GM23338 (cell line): Measurements from ENCODE around the gene TTLL8. TPM values are rescaled to one million over a fixed set of nuclear protein-coding genes. Genes with fewer than 3 reads are reported as not detected.
A peak's percentile ranks its signal among the peaks of the same experiment; 100 is the strongest.

ENCODE experiments used
- ATAC-seq: fragments of 200-7000 bp; cut with Tn5 transposase; 3 replicates; pipeline ENCODE4 v1.9.1; 2020
- DNase-seq: peaks from one replicate; pipeline ENCODE4 v3.0.0-alpha.2; 2015; ENCODE audit warnings: low spot score
- H2AFZ ChIP-seq: fragments of 200-600 bp; sonication (generic); 2 replicates; pipeline ENCODE4 v1.8.0; 2016; ENCODE audit warnings: antibody characterized with exemption, mild to moderate bottlenecking, moderate library complexity
- H3F3A ChIP-seq: fragments of 200-600 bp; sonication (generic); replicated peaks from 2 replicates; pipeline ENCODE4 v1.8.0; 2017; ENCODE audit warnings: antibody characterized with exemption, mixed run types, low read depth
- H3K27ac ChIP-seq: fragments of 200-600 bp; sonication (generic); 2 replicates; pipeline ENCODE4 v1.6.1; 2016; ENCODE audit warnings: low read depth
- H3K27me3 ChIP-seq: fragments of 200-600 bp; sonication (generic); 2 replicates; pipeline ENCODE4 v1.8.0; 2016; ENCODE audit warnings: mild to moderate bottlenecking, mixed run types, moderate library complexity; ENCODE audit not compliant: insufficient read depth
- H3K36me3 ChIP-seq: fragments of 200-600 bp; sonication (generic); 2 replicates; pipeline ENCODE4 v1.8.0; 2016; ENCODE audit warnings: mild to moderate bottlenecking; ENCODE audit not compliant: insufficient read depth
- H3K4me1 ChIP-seq: fragments of 200-600 bp; sonication (generic); 2 replicates; pipeline ENCODE4 v1.8.0; 2016; ENCODE audit warnings: mild to moderate bottlenecking, moderate library complexity; ENCODE audit not compliant: insufficient read depth
- H3K4me2 ChIP-seq: fragments of 200-600 bp; sonication (generic); 2 replicates; pipeline ENCODE4 v1.7.1; 2017; ENCODE audit warnings: mixed run types
- H3K4me3 ChIP-seq: fragments of 200-600 bp; sonication (generic); 2 replicates; pipeline ENCODE4 v1.6.1; 2016; ENCODE audit warnings: mixed run types
- H3K79me2 ChIP-seq: fragments of 200-600 bp; sonication (generic); replicated peaks from 2 replicates; pipeline ENCODE4 v1.8.0; 2017; ENCODE audit warnings: mild to moderate bottlenecking; ENCODE audit not compliant: insufficient read depth
- H3K9me2 ChIP-seq: fragments of 200-600 bp; sonication (generic); 2 replicates; pipeline ENCODE4 v1.8.0; 2017; ENCODE audit not compliant: insufficient read depth
- H4K20me1 ChIP-seq: fragments of 200-600 bp; sonication (generic); replicated peaks from 2 replicates; pipeline ENCODE4 v1.8.0; 2017; ENCODE audit warnings: mild to moderate bottlenecking; ENCODE audit not compliant: insufficient read depth
- H3K27ac Mint-ChIP-seq: 2 replicates; pipeline ENCODE4 v1.8.0; 2020; ENCODE audit warnings: inconsistent platforms, mild to moderate bottlenecking, moderate library complexity, mixed read lengths
- H3K27me3 Mint-ChIP-seq: 3 replicates; pipeline ENCODE4 v1.8.0; 2022; ENCODE audit warnings: low read depth, mild to moderate bottlenecking, moderate library complexity, mixed read lengths, inconsistent platforms; ENCODE audit not compliant: insufficient read depth, poor library complexity
- H3K36me3 Mint-ChIP-seq: 3 replicates; pipeline ENCODE4 v1.8.0; 2021; ENCODE audit warnings: low read depth, mild to moderate bottlenecking, inconsistent platforms, moderate library complexity, mixed read lengths
- H3K4me1 Mint-ChIP-seq: 3 replicates; pipeline ENCODE4 v1.8.0; 2020; ENCODE audit warnings: mild to moderate bottlenecking, inconsistent platforms, mixed read lengths
- H3K4me3 Mint-ChIP-seq: 3 replicates; pipeline ENCODE4 v1.8.0; 2021; ENCODE audit warnings: moderate library complexity, mild to moderate bottlenecking, inconsistent platforms, mixed read lengths
- H3K9me3 Mint-ChIP-seq: 3 replicates; pipeline ENCODE4 v1.8.0; 2020; ENCODE audit warnings: moderate library complexity, mild to moderate bottlenecking, inconsistent platforms, mixed read lengths
- EZH2 ChIP-seq: fragments of 200-600 bp; sonication (generic); IDR thresholded peaks from one replicate; pipeline ENCODE4 v1.8.0; 2017; ENCODE audit warnings: antibody characterized with exemption, mild to moderate bottlenecking, low read depth; ENCODE audit not compliant: unreplicated experiment
- EZH2phosphoT487 ChIP-seq: fragments of 200-600 bp; sonication (generic); IDR thresholded peaks from one replicate; pipeline ENCODE4 v1.8.1; 2018; ENCODE audit warnings: antibody characterized with exemption; ENCODE audit not compliant: unreplicated experiment
- NANOG ChIP-seq: IDR thresholded peaks from 2 replicates; pipeline ENCODE4 v1.6.1; 2016; ENCODE audit warnings: antibody characterized with exemption, borderline replicate concordance
- POLR2AphosphoS5 ChIP-seq: IDR thresholded peaks from 2 replicates; pipeline ENCODE4 v1.6.1; 2016; ENCODE audit warnings: antibody characterized with exemption, low read depth
- STAT1 ChIP-seq: IDR thresholded peaks from one replicate; pipeline ENCODE4 v1.6.1; 2016; ENCODE audit warnings: antibody characterized with exemption; ENCODE audit not compliant: unreplicated experiment
- ZNF114 ChIP-seq: fragments of 250-450 bp; sonication (Bioruptor Pico); IDR thresholded peaks from 2 replicates; pipeline ENCODE4 v1.5.0; 2020; ENCODE audit warnings: mild to moderate bottlenecking, moderate library complexity
- ZNF331 ChIP-seq: fragments of 250-450 bp; sonication (Bioruptor Pico); IDR thresholded peaks from 2 replicates; pipeline ENCODE4 v1.5.0; 2020; ENCODE audit warnings: low read depth, mild to moderate bottlenecking, moderate library complexity
- polyA plus RNA-seq: library from polyadenylated mRNA; unstranded; fragments of >200 nt; fragmentation: Nextera tagmentation; extraction: Ambion mirVana; gene quantifications from 2 replicates; pipeline ENCODE4 v1.2.1, GENCODE V29; 2016
- total RNA-seq: library from RNA; depleted of rRNA; stranded (reverse); fragments of >200 nt; shearing (Covaris generic); gene quantifications from 2 replicates; pipeline ENCODE4 v1.2.3, GENCODE V29; 2014
- TF ChIP-seq, protein P1 (sequence below), 2 experiments: fragments of 200-600 bp in 1 of 2; sonication (generic) in 1 of 2; conservative IDR thresholded peaks; 2 replicates each; pipeline versions ENCODE4 v1.5.1 to v1.6.1; 2016 to 2017; ENCODE audit warnings: antibody characterized with exemption in 2 of 2, low read depth in 2 of 2, mild to moderate bottlenecking in 2 of 2, moderate library complexity in 1 of 2
- TF ChIP-seq, protein P2 (sequence below): IDR thresholded peaks from one replicate; pipeline ENCODE4 v1.6.1; 2018; ENCODE audit warnings: antibody characterized with exemption; ENCODE audit not compliant: unreplicated experiment
- TF ChIP-seq, protein P3 (sequence below): IDR thresholded peaks from 2 replicates; pipeline ENCODE4 v1.6.1; 2016; ENCODE audit warnings: antibody characterized with exemption

The TTLL8 gene
- total and polyA plus RNA-seq, 2 experiments from 2014 or later, result not detected

DNA sequence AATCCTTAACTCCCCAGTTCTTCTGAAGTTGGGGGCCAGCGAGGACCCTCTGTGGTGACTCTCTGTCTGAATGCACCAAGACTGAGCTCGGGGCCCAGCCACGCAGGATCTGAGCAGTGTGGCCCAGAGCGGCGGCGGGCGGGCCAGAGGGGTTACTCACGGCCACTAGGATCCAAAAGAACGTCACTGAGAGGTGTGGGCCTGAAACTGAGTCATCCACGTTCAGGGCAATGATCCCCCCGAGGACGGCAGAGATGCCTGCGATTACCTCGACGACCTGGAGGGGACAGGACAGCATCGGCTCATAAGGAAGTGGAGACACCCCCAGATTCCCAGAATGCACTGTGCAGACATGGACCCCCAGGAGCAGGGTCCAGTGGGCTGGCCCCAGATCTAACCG is 16.0 kb upstream of the TTLL8 start:
- ATAC-seq, result peak; percentile 64
- DNase-seq, result peak; percentile 57
- Mint-ChIP-seq H3K9me3 (no peaks in the 10 kb centered on the region), H3K36me3 (no peaks in the 10 kb centered on the region), H3K27ac (no peak overlapping the region), H3K4me1 (no peaks in the 10 kb centered on the region), H3K27me3 (peaks cover 4% of the 10 kb centered on the region), H3K4me3 (no peak overlapping the region)
- H3K27me3 ChIP-seq, result no peaks in the 10 kb centered on the region
- H4K20me1 ChIP-seq, result no peaks in the 10 kb centered on the region
- no peaks in the 10 kb centered on the region for H3K9me2 ChIP-seq
- no peak overlapping the region for H3K4me2 ChIP-seq
- no peaks in the 10 kb centered on the region for H3K36me3 ChIP-seq
- H3K27ac ChIP-seq, result no peak overlapping the region
- H3F3A ChIP-seq, result no peaks in the 10 kb centered on the region
- no peak for TF ChIP-seq STAT1
- TF ChIP-seq NANOG, result no peak
- TF ChIP-seq, protein P1, sequence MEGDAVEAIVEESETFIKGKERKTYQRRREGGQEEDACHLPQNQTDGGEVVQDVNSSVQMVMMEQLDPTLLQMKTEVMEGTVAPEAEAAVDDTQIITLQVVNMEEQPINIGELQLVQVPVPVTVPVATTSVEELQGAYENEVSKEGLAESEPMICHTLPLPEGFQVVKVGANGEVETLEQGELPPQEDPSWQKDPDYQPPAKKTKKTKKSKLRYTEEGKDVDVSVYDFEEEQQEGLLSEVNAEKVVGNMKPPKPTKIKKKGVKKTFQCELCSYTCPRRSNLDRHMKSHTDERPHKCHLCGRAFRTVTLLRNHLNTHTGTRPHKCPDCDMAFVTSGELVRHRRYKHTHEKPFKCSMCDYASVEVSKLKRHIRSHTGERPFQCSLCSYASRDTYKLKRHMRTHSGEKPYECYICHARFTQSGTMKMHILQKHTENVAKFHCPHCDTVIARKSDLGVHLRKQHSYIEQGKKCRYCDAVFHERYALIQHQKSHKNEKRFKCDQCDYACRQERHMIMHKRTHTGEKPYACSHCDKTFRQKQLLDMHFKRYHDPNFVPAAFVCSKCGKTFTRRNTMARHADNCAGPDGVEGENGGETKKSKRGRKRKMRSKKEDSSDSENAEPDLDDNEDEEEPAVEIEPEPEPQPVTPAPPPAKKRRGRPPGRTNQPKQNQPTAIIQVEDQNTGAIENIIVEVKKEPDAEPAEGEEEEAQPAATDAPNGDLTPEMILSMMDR (conservative IDR thresholded peaks at IDR 0.05; ENCODE audit: low read depth in 2 of 2), result peak; percentile 15 to 39; a peak in 2 of 4 replicates
- no peak for TF ChIP-seq ZNF331 (CRISPR knock-in tag)
- no peak for TF ChIP-seq EZH2phosphoT487
- TF ChIP-seq, protein P2, sequence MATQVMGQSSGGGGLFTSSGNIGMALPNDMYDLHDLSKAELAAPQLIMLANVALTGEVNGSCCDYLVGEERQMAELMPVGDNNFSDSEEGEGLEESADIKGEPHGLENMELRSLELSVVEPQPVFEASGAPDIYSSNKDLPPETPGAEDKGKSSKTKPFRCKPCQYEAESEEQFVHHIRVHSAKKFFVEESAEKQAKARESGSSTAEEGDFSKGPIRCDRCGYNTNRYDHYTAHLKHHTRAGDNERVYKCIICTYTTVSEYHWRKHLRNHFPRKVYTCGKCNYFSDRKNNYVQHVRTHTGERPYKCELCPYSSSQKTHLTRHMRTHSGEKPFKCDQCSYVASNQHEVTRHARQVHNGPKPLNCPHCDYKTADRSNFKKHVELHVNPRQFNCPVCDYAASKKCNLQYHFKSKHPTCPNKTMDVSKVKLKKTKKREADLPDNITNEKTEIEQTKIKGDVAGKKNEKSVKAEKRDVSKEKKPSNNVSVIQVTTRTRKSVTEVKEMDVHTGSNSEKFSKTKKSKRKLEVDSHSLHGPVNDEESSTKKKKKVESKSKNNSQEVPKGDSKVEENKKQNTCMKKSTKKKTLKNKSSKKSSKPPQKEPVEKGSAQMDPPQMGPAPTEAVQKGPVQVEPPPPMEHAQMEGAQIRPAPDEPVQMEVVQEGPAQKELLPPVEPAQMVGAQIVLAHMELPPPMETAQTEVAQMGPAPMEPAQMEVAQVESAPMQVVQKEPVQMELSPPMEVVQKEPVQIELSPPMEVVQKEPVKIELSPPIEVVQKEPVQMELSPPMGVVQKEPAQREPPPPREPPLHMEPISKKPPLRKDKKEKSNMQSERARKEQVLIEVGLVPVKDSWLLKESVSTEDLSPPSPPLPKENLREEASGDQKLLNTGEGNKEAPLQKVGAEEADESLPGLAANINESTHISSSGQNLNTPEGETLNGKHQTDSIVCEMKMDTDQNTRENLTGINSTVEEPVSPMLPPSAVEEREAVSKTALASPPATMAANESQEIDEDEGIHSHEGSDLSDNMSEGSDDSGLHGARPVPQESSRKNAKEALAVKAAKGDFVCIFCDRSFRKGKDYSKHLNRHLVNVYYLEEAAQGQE, result no peak
- no peak for TF ChIP-seq EZH2
- no peak overlapping the region for H3K4me3 ChIP-seq
- no peaks in the 10 kb centered on the region for H3K4me1 ChIP-seq
- H2AFZ ChIP-seq, result peak overlapping the region; percentile 72; the same call in 1 of the 2 replicates
- no peaks in the 10 kb centered on the region for H3K79me2 ChIP-seq

DNA sequence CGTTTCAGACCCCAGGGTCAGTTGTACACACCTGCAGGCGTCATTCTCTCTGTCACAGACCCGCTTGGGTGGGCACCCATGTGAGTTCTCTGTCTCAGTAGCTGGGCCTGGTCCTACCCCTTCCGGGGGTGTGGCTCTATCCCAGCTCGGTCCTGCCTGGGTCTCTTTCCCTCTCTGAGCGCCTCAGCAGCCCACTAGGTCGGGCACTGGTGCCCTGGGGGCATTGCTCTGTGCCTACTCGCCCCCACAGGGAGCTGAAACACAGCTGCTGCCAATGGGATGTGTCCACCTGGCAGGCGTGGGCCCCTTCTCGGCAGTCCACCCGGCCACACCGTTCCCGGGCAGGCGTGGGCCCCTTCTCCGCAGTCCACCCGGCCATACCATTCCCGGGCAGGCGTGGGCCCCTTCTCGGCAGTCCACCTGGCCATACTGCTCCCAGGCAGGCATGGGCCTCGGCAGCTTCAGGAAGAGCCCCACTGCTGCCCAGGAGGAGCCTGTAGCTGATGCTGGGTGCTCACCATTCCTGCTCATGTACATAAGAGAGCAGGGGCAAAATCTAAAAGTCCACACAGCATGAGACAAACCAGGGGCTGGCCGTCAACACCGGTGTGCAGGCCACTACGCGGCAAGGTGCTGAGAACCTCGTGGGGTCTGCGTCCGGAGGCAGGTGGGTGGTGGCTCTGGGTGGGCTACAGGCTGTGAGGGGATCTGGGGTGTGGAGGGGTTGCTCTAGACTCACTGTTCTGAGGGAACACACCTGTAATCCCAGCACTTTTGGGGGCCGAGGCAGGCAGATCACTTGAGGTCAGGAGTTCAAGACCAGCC is 14.8 kb upstream of the TTLL8 start:
- DNase-seq (no peak), ATAC-seq (no peak)
- Histone ChIP-seq H3K36me3 (no peaks in the 10 kb centered on the region), H3K27ac (no peak overlapping the region), H3K9me2 (no peaks in the 10 kb centered on the region), H3K4me2 (no peak overlapping the region), H3K4me3 (no peak overlapping the region), H3K4me1 (no peaks in the 10 kb centered on the region), H3F3A (no peaks in the 10 kb centered on the region), H3K27me3 (no peaks in the 10 kb centered on the region), H4K20me1 (no peaks in the 10 kb centered on the region), H2AFZ (no peak overlapping the region), H3K79me2 (no peaks in the 10 kb centered on the region)
- Mint-ChIP-seq H3K36me3 (no peaks in the 10 kb centered on the region), H3K9me3 (no peaks in the 10 kb centered on the region), H3K27ac (no peak overlapping the region), H3K4me1 (no peaks in the 10 kb centered on the region), H3K27me3 (peaks cover 4% of the 10 kb centered on the region), H3K4me3 (no peak overlapping the region)
- TF ChIP-seq NANOG (no peak), EZH2 (no peak), ZNF331 (CRISPR knock-in tag) (no peak), ZNF114 (no peak), POLR2AphosphoS5 (no peak)
- TF ChIP-seq, protein P1 (conservative IDR thresholded peaks at IDR 0.05; ENCODE audit: low read depth in 2 of 2), result no peak
- TF ChIP-seq, protein P3, sequence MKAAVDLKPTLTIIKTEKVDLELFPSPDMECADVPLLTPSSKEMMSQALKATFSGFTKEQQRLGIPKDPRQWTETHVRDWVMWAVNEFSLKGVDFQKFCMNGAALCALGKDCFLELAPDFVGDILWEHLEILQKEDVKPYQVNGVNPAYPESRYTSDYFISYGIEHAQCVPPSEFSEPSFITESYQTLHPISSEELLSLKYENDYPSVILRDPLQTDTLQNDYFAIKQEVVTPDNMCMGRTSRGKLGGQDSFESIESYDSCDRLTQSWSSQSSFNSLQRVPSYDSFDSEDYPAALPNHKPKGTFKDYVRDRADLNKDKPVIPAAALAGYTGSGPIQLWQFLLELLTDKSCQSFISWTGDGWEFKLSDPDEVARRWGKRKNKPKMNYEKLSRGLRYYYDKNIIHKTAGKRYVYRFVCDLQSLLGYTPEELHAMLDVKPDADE, result no peak
- TF ChIP-seq, protein P2, result no peak
